ENCODE results near the gene TMA7B.

Gene TMA7B

GRCh38 chr22:39959640-39960447, at the start of gene TMA7B:
TMA7B (plus strand) TSS chr22:39960397; CDS start chr22:39964375, 3,978 bp downstream.
- peak; percentile 74 for DNase-seq

- DNase-seq, result no peak
These were observed 49.2 kb upstream of the TMA7B start for GRCh38 chr22:39910876-39911613.

GRCh38 chr22:39913321-39913720, 46.9 kb upstream of the TMA7B start:
- DNase-seq, result no peak

GRCh38 chr22:39913886-39914285, 46.3 kb upstream of the TMA7B start:
- DNase-seq, result no peak

GRCh38 chr22:39914584-39914983, 45.6 kb upstream of the TMA7B start:
- DNase-seq, result no peak

GRCh38 chr22:39915295-39915726, 44.9 kb upstream of the TMA7B start:
- no peak for DNase-seq

- DNase-seq, result no peak
These were observed 43.7 kb upstream of the TMA7B start for GRCh38 chr22:39916496-39916895.

GRCh38 chr22:39917197-39917643, 43.0 kb upstream of the TMA7B start:
- no peak for DNase-seq

GRCh38 chr22:39917776-39918495, 42.3 kb upstream of the TMA7B start:
- no peak for DNase-seq

- DNase-seq, result peak; percentile 88
These were observed 40.0 kb upstream of the TMA7B start for GRCh38 chr22:39920134-39920743.

- DNase-seq, result no peak
These were observed 36.5 kb upstream of the TMA7B start for GRCh38 chr22:39923696-39924095.

- DNase-seq, result peak; percentile 62
These were observed 35.9 kb upstream of the TMA7B start for GRCh38 chr22:39924286-39924685.

GRCh38 chr22:39925273-39925672, 34.9 kb upstream of the TMA7B start:
- peak; percentile 59 for DNase-seq

- no peak for DNase-seq
These were observed 34.1 kb upstream of the TMA7B start for GRCh38 chr22:39925909-39926679.

- DNase-seq, result peak; percentile 77
These were observed 33.4 kb upstream of the TMA7B start for GRCh38 chr22:39926753-39927152.

GRCh38 chr22:39927544-39927943, 32.7 kb upstream of the TMA7B start:
- peak; percentile 70 for DNase-seq

GRCh38 chr22:39928536-39929520, 31.4 kb upstream of the TMA7B start:
- peak; percentile 54 for DNase-seq

GRCh38 chr22:39931251-39931650, 28.9 kb upstream of the TMA7B start:
- peak; percentile 50 for DNase-seq

- DNase-seq, result no peak
These were observed 28.0 kb upstream of the TMA7B start for GRCh38 chr22:39932166-39932565.

GRCh38 chr22:39932918-39933649, 27.1 kb upstream of the TMA7B start:
- no peak for DNase-seq

Measured in activated CD8-positive, alpha-beta memory T cell treated with anti-CD3 and anti-CD28 coated beads for 24 hours (primary cell).